Colonic mucosa (tissue), 4 donors: ENCODE results near the gene UGT1A3. TPM values are rescaled to one million over a fixed set of nuclear protein-coding genes. Genes with fewer than 3 reads are reported as not detected.
"Not testable (repeated sequence)": the region's sequence is repeated elsewhere in the genome, so short reads cannot be mapped to it uniquely, and the experiment has no call there.

Experiments used
- DNase-seq: peaks from one replicate; pipeline ENCODE4 v3.0.0-alpha.2; 2020
- H3K27ac ChIP-seq: fragments of 200-600 bp; one replicate; pipeline ENCODE4 v1.8.0; 2021
- H3K27me3 ChIP-seq: fragments of 200-600 bp; one replicate; pipeline ENCODE4 v1.8.0; 2021
- H3K36me3 ChIP-seq: fragments of 200-600 bp; one replicate; pipeline ENCODE4 v1.8.0; 2021
- H3K4me1 ChIP-seq: fragments of 200-600 bp; one replicate; pipeline ENCODE4 v1.8.0; 2021; ENCODE audit warnings: mild to moderate bottlenecking
- H3K4me3 ChIP-seq: fragments of 200-600 bp; one replicate; pipeline ENCODE4 v1.8.0; 2021
- H3K9ac ChIP-seq, 2 donors: one replicate each; pipeline ENCODE4 v1.7.0; 2013; ENCODE audit warnings: control low read depth in 2 of 2, low read depth in 2 of 2, low read length in 2 of 2
- H3K9me3 ChIP-seq: fragments of 200-600 bp; one replicate; pipeline ENCODE4 v1.8.0; 2021
- CTCF ChIP-seq: fragments of 200-600 bp; IDR thresholded peaks from one replicate; pipeline ENCODE4 v1.8.0; 2022; ENCODE audit warnings: antibody characterized with exemption, mild to moderate bottlenecking
- intact Hi-C: fragments of 100-400 bp; cut with DNase I; formaldehyde crosslinking; loops from one replicate; pipeline ENCODE4 v1.14.1; 2022
- total RNA-seq, 2 donors: library from RNA; stranded (reverse); fragmentation: NEBNext Ultra II Directional in 1 of 2; extraction: Animal tissue kit (Norgen Biotek cat#: 25700) in 1 of 2; gene quantifications; one replicate each; pipeline ENCODE4 v1.2.1, GENCODE V29; 2021
- donor health status: healthy.
- donor health status: DM: no; HTN: no; CAD: no.
- donor health status: DM: no; HTN: no; CAD: no.

Gene UGT1A3
- total RNA-seq, 2 donors from 2014 or later: 1.0 to 1.9 TPM

- DNase-seq: no peak
- Histone ChIP-seq H3K9me3 (no peaks in the 10 kb centered on the region), H3K27me3 (no peaks in the 10 kb centered on the region), H3K9ac (no peak within 1 kb of the TSS), H3K36me3 (no peaks in the 10 kb centered on the region), H3K4me1 (no peaks in the 10 kb centered on the region), H3K4me3 (no peak within 1 kb of the TSS), H3K27ac (no peak within 1 kb of the TSS)
- intact Hi-C loops: loop anchor here (10.0 kb wide), 2 partner anchors 254 to 434 kb away; no protein-coding TSS in a partner anchor
- no peak for TF ChIP-seq CTCF
Observed at GRCh38 chr2:233718552-233718951, 10.3 kb upstream of the UGT1A3 start, which contains the start of gene UGT1A4. Gene UGT1A4, plus strand, starts transcription at chr2:233718736. Its CDS starts 85 bp downstream, at chr2:233718821.

DNA sequence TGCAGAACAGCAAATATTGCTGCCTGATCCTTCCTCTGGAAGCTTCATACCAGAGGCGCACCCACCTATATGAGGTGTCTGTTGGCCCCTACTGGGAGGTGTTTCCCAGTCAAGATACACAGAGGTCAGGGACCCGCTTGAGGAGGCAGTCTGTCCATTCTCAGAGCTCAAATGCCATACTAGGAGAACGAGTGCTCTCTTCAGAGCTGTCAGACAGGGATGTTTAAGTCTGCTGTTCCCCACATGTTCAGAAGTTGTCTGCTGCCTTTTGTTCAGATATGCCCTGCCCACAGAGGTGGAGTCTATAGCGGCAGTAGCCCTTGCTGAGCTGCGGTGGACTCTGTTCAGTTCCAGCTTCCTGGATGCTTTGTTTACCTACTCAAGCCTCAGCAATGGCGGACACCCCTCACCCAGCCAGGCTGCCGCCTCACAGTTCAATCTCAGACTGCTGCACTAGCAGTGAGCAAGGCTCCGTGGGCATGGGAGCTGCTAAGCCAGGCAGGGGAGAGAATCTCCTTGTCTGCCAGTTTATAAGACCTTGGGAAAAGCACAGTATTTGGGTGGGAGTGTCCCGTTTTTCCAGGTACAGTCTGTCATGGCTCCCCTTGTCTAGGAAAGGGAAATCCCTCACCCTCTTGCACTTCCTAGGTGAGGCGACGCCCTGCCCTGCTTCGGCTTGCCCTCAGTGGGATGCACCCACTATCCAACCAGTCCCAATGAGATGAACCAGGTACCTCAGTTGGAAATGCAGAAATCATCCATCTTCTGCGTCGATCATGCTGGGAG, 8.2 kb downstream of the UGT1A3 start:
- not testable (repeated sequence) for H3K27ac ChIP-seq
- peak; percentile 47 for DNase-seq

DNA sequence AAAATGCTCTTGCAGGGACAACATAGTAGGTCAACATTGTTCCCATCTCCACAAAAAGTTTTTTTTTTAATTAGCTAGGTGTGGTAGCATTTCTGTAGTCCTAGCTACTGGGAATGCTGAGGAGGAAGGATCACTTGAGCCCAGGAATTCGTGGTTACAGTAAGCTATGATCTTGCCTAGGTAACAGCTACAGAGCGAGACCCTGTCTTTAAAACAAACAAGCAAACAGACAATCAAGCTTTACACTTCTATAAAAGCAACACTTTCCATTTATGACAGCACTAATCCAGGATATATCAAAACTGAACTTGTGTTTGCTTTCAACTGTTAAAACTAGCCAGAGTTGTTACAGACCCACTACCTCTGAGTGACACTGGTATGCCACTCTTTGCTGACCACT, 12.0 kb downstream of the UGT1A3 start:
- no peak for DNase-seq
- intact Hi-C loops: no loop called here
- H3K27me3 ChIP-seq: no peaks in the 10 kb centered on the region
- H3K4me3 ChIP-seq: no peak overlapping the region
- TF ChIP-seq CTCF: no peak
- H3K4me1 ChIP-seq: no peaks in the 10 kb centered on the region
- no peak overlapping the region for H3K9ac ChIP-seq
- no peaks in the 10 kb centered on the region for H3K36me3 ChIP-seq
- no peaks in the 10 kb centered on the region for H3K9me3 ChIP-seq
- H3K27ac ChIP-seq: no peak overlapping the region

More for the DNA sequence above, 8.2 kb downstream of the UGT1A3 start:
- H3K36me3 ChIP-seq, H3K9me3 ChIP-seq, H3K4me3 ChIP-seq, H3K27me3 ChIP-seq, H3K4me1 ChIP-seq, intact Hi-C loops, H3K9ac ChIP-seq: not testable (repeated sequence)

- no peaks in the 10 kb centered on the region for H3K4me1 ChIP-seq
- no peak overlapping the region for H3K27ac ChIP-seq
- no peak overlapping the region for H3K9ac ChIP-seq
- DNase-seq: no peak
- no peaks in the 10 kb centered on the region for H3K9me3 ChIP-seq
- H3K27me3 ChIP-seq: no peaks in the 10 kb centered on the region
- intact Hi-C loops: no loop called here
- TF ChIP-seq CTCF: no peak
- no peaks in the 10 kb centered on the region for H3K36me3 ChIP-seq
- no peak overlapping the region for H3K4me3 ChIP-seq
Observed at GRCh38 chr2:233743464-233744259, 14.8 kb downstream of the UGT1A3 start.

DNA sequence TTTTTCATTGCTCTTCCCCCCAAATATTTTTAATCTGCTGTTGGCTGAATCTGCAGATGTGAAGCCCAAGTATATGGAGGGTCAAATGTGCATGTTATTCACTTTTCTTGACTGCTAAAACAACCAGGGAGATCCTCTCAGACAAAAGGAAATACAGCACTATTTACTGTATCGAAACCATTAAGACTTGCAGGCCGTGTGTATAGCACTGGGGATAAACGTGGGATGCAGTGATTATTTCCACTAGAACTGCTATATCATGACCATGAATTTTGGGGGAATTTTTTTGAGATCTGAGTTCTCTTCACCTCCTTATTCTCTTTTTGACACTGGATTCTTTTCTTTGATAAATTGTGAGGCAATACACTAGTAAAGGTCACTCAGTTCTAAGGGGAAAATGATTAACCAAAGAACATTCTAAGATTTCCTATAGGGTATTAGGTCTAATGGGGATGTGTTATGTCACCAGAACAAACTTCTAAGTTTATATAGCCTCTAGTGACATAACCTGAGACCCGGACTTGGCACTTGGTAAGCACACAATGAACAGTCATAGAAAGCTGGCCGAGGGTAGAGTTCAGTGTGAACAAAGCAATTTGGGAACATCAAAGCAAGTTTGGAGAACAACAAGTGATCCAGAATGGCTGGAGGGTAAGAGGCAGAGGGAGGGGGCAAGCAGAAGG, 16.4 kb downstream of the UGT1A3 start:
- H3K27me3 ChIP-seq: no peaks in the 10 kb centered on the region
- no peaks in the 10 kb centered on the region for H3K9me3 ChIP-seq
- H3K4me3 ChIP-seq: no peak overlapping the region
- DNase-seq: no peak
- TF ChIP-seq CTCF: no peak
- no peaks in the 10 kb centered on the region for H3K36me3 ChIP-seq
- no peak overlapping the region for H3K9ac ChIP-seq
- H3K4me1 ChIP-seq: no peaks in the 10 kb centered on the region
- intact Hi-C loops: no loop called here
- H3K27ac ChIP-seq: no peak overlapping the region

- H3K4me3 ChIP-seq, DNase-seq, H3K27me3 ChIP-seq, H3K36me3 ChIP-seq, intact Hi-C loops, H3K9me3 ChIP-seq, H3K27ac ChIP-seq, H3K4me1 ChIP-seq, H3K9ac ChIP-seq: not testable (repeated sequence)
Observed at GRCh38 chr2:233745838-233746237, 17.0 kb downstream of the UGT1A3 start.
